Measurements from ENCODE around the gene SERPINB3. TPM values are rescaled to one million over a fixed set of nuclear protein-coding genes. Genes with fewer than 3 reads are reported as not detected.
"Not testable (repeated sequence)": the region's sequence is repeated elsewhere in the genome, so short reads cannot be mapped to it uniquely, and the experiment has no call there.

Gene SERPINB3
- total RNA-seq, 1 donor from 2014 or later = 0.40 TPM

DNA sequence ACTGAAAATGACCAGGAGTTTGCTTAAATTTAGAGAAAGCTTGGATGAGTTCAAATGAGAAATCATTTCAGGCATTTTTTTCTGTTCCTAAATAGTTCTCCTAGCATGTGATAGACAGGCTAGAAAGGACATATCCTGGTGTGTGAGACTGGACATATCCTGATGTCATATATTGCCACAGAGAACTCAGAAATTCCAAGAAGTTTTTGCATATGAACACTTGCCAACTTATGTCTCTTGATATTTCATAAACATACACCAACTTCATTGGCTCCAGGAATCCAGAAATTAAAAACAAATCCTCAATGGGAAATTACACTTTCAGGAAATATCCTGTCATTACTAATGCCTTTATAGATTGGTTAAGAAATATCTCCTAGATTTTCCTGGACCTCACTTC lies 14.8 kb downstream of the SERPINB3 start:
- peak; percentile 7 for DNase-seq (ENCODE audit: low read depth)

DNA sequence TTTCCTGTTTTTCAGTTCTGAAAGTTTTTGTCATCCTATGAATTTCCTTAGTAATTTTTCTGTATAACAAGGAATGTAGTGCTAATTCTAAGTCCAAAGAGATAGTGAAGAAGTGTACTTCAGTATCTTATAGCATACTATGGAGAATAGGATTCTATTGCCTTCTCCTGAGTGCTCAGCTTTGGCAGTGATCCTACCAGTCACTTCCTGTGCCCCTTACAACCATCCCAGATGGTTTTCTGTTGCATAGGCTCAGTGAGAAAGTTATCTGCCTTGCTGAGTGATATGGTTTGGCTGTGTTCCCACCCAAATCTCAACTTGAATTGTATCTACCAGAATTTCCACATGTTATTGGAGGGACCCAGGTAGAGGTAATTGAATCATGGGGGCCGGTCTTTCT lies 17.0 kb downstream of the SERPINB3 start:
- not testable (repeated sequence) for DNase-seq (ENCODE audit: low read depth)

DNA sequence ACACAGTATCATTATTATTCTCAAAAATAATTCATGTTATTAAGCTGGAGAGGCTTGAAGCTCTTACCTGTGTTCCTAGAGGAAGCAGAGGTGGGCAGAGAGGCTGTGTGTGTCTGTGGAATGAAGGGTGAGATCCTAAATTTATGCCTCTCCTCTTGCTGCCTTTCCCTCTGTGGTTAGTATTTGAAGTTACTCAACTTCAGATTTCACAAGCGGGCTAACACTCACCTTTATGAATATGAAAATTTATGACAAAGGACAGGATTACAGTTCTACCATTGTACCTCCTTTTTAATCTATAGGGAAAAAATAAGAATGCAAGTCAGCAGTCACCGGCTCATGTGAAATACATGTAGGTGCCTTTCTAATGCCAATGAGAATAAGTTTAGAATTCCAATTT lies 17.6 kb downstream of the SERPINB3 start, which contains the start of gene SERPINB4:
Gene SERPINB4 (minus strand): TSS at position 115 of the 400 bp plus-strand sequence. CDS start 679 bp downstream, outside the sequence.
- not testable (repeated sequence) for DNase-seq (ENCODE audit: low read depth)

DNA sequence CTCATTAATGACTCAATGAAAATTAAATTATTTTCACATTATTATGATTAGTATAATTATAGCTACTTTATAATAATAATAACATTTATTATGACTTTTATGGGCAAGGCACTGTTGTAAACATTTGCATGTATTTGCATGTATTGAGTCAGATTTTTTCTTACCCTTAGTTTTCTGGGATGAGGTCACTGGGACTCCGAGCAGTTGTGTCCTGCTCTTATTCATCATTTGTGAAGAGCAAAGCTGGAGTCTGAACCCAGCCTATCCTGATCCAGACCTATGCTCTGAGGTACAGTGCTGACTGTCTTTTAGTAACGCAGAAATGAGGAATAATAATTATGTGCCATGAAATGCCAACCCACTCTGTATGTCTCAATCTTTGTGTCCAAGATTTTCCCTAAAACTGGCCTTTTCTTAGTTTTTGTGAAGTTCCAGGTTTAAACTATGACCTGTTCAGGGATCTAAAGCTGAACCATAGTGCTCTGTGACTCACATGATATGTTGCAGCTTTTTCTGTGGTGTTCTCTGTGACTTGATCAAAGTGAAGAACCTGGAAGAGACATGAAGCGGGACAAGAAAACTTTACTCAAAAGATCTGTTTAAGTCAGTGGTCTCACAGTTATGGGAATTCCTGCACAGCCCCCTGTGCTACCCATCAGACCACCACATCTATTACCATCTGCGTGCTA lies 18.9 kb downstream of the SERPINB3 start:
- not testable (repeated sequence) for DNase-seq (ENCODE audit: low read depth)

DNA sequence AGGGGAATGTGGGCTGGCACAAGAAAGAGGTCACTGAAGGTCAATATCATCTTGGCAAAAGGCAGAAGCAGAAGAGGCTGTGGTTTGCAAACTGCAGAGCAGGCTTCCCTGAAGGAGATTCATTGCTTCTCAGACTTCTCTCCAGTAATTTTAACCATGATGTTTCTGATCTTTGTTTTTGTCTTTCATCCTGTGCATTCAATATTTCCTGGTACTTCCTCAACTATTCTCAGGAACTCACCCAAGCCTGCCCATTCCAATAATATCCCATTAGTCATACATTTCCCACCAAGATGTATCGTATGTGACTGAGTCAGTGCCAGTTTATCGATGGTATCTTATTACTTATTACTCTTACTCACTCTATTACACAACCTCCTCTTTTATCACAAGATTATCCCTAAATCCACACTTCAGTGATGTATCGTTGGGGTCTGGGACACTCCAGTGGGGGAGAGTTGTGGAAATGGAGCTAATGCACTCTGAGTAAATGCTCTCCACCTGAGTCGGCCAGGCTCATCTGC lies 20.5 kb downstream of the SERPINB3 start:
- DNase-seq (ENCODE audit: low read depth) = peak; percentile 71

DNA sequence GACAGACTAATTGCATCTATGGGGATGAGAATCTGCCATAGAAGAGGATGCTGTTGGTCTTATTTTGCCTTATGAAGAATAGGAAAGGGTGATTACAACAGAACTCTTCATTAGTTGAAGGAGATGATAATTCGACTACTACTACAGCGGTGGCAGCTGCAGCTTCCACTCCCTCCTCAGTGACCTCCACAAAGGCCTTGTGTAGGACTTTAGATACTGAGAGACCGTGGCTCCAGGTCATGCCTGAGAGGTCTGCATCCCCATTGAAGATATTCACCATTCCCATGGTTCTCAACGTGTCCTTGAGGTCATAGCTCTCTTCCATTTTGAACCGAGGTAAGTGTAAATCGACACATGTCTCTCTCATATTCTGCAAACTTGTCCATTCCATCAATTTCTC lies 24.0 kb downstream of the SERPINB3 start:
- no peak for DNase-seq (ENCODE audit: low read depth)

DNA sequence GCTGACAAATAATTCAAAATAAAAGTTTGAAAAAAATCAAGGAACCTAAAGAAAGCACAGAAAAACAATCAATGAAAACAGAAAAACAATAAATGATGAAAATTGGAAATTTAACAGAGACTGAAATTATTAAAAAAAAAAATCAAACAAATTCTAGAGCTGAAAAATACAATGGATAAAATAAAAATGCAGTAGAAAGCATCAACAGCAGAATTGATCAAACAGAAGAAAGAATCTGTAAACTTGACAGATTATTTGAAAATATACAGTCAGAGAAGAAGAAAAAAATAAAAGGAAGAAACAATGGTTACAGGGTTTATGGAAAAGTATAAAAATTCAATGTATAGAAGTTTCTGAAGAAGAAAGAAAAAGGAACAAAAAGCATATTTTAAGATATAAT lies 33.9 kb downstream of the SERPINB3 start:
- DNase-seq (ENCODE audit: low read depth) = no peak

DNA sequence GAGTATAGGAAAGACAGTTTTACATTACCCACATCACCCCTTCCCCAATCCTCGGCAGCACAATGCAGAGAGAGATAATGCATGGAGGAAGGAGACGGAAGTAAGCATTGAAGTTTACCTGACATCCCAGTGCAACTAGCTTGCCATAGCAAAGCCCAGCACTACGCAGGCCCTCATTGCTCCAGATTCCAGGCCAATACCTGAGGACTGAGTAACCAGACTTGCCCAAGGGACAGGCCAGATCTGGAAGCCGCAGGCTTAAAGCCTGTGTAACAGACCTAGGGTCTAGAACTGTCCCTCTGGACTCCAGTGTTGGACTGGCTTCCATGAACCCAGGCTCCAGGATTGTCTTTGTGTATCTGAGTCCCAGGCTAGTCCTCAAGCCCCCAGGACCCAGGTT lies 35.3 kb downstream of the SERPINB3 start:
- DNase-seq (ENCODE audit: low read depth) = no peak

DNA sequence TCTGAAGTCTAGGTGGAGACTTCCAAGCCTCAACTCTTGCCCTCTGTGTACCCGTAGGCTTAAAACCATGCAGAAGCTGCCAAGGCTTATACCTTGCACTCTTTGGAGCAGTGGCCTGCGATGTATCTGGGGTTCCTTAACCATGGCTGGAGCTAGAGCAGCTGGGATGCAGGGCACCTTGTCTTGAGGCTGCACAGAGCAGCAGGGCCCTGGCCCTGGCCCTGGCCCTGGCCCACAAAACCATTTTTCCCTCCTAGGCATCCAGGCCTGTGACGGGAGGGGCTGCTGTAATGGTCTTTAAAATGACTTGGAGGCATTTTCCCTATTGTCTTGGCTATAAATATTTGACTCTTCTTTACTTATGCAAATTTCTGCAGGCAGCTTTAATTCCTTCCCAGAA lies 36.8 kb downstream of the SERPINB3 start:
- no peak for DNase-seq (ENCODE audit: low read depth)

DNA sequence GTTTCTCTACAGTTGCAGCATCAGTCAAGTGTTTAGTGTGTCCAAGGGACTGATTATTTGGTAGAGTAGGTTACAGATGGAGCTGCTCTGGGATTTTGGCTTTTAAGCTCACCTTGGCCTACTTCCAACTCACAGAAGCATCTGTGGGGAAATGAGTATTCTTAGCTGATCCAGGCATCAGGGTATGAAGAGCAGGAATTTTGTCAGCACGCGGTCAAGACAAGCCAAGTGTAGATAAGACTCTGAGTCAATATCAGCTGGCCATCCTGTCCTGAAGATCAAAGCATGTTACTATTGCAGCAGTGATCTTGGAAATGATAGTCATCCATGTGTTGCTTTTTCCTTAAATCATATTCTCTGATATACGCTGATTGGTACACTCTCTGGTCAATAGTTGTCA lies 42.0 kb downstream of the SERPINB3 start:
- no peak for DNase-seq (ENCODE audit: low read depth)

DNA sequence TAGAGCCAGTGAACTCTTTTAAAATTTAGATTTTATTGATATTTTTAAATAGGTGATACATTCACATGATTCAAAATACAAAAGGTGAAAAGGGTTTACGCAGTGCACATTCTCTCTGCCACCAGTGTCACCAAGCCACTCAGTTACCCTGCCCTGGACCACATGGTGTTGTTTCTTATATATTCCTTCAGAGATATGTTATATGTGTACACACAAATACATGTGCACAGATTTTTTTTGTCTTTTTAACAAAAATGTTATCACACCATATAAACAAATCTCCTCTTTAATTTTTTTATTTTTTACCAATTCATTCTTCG lies 43.8 kb downstream of the SERPINB3 start:
- DNase-seq (ENCODE audit: low read depth) = no peak

DNA sequence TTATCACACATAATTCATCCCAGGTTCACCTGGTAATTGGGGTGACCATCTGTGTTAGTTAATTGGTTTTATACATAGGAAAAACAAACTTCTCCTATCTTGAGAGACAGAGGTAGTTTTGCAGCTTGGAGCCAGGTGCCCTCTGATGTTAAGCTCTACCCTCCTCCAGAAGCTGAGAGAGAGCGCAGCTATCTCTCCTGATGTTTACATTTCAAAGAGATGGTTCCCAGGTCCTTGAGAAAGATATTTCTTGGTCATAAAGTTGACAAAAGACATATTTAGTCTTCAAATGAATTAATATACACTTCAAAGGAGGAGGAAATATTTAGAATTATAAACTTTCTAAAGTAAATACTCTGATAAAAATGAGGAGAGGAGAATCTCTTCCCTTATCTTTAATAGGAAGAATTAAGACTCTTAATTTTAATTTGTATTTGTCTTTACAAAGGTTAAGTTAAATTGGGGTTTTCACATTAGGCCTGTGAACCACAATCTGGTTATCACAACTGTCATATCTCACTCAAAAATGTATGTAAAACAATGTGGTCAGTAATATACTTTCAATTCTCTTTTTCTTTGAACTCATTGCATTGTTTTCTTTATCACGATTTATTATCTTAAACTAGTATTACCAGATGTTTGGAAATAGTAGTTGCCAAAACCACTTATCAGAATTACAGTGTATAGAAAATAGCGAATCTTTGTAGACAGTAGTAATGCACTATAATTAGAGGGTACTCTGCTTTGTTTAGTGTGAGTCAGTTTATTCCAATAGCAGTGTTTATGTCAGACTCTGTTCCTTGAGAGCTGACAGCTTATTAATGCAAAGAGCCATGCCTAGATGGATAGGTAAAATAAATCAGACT lies 44.4 kb downstream of the SERPINB3 start:
- no peak for DNase-seq (ENCODE audit: low read depth)

DNA sequence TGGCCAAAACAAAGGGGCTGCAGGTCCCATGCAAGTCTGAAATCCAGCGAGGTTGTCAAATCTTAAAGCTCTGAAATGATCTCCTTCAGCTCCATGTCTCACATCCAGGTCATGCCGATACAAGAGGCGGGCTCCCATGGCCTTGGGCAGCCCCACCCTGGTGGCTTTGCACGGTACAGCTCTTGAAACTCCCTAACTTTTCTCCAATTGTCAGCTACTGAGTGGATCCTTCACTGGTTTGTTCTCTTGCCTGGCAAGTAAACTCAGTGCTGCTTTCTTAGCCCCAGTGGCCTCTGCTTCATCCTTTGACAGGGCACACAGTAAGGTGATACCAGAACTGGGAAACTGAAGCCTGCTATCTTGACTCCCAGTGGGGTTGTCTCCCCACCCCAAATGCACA lies 48.3 kb downstream of the SERPINB3 start:
- DNase-seq (ENCODE audit: low read depth) = no peak

DNA sequence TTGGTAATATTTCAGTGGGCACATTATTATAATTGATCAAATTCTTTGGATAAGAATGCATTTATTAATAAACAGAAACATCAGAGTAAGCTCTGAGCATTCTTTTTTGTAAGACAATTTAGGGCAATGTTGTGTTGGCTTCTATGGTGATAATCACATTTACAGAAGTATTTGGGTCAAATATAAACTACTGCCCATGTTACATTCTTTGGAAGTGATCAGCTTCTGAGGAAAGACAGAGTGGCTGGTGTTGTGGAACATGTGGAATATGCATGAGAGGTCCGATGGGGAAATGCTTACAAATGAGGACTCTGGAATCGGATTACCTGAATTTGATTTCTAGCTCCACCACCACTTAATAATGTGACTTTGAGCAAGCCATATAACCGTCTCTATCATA lies 55.2 kb downstream of the SERPINB3 start:
- DNase-seq (ENCODE audit: low read depth) = peak; percentile 7

Other genes starting within 250 kb of the SERPINB3 start
- 81.9 and 117 TPM in 2 replicates for gene VPS4B, start 239.4 kb downstream of the SERPINB3 start, total RNA-seq
- gene SERPINB5, start 184.9 kb downstream of the SERPINB3 start, total RNA-seq = 0.10 and 1.2 TPM in 2 replicates
- not detected in 2 replicates for gene SERPINB12, start 119.5 kb downstream of the SERPINB3 start, total RNA-seq
- not detected in 2 replicates for gene SERPINB13, start 74.5 kb downstream of the SERPINB3 start, total RNA-seq
- 0.17 and 0.35 TPM in 2 replicates for gene SERPINB4, start 17.6 kb downstream of the SERPINB3 start, total RNA-seq
- gene SERPINB11, start 41.1 kb upstream of the SERPINB3 start, total RNA-seq = not detected in 2 replicates
- gene SERPINB7, start 113.5 kb upstream of the SERPINB3 start, total RNA-seq = 0.25 and 28.0 TPM in 2 replicates
- 0.17 TPM in 1 of 2 replicates, not detected in the other for gene SERPINB2, start 225.8 kb upstream of the SERPINB3 start, total RNA-seq
- not detected in 2 replicates for gene SERPINB10, start 246.1 kb upstream of the SERPINB3 start, total RNA-seq